ENCODE data around the gene CERS2. TPM values are rescaled to one million over a fixed set of nuclear protein-coding genes. Genes with fewer than 3 reads are reported as not detected.

Gene CERS2
- total and polyA plus RNA-seq, 2 of the 8 experiments (the other 6 are each of a cell fraction or from before 2014, with no cell fraction given) = 216 to 237 TPM

DNA sequence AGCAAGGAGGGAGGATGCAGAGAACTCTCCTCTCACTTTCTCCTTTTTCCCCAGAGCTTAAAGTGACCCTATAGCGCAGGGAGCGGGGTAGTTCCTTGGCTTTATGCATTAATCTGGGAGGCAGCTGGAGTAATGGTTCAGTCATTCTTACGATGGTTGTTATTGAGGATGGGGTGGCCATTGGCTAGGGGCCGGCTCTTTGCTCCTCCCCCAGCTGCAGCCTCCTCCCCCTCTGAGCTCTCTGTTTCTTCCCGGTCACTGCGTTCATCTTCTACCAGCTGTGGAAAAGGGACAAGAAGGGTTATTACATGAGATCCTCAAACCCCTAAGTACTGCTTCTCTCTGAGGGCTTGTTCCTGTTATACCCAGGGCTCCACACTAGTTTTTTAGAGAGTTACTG lies 8.6 kb downstream of the CERS2 start (continued):
- TF ChIP-seq, protein P1, sequence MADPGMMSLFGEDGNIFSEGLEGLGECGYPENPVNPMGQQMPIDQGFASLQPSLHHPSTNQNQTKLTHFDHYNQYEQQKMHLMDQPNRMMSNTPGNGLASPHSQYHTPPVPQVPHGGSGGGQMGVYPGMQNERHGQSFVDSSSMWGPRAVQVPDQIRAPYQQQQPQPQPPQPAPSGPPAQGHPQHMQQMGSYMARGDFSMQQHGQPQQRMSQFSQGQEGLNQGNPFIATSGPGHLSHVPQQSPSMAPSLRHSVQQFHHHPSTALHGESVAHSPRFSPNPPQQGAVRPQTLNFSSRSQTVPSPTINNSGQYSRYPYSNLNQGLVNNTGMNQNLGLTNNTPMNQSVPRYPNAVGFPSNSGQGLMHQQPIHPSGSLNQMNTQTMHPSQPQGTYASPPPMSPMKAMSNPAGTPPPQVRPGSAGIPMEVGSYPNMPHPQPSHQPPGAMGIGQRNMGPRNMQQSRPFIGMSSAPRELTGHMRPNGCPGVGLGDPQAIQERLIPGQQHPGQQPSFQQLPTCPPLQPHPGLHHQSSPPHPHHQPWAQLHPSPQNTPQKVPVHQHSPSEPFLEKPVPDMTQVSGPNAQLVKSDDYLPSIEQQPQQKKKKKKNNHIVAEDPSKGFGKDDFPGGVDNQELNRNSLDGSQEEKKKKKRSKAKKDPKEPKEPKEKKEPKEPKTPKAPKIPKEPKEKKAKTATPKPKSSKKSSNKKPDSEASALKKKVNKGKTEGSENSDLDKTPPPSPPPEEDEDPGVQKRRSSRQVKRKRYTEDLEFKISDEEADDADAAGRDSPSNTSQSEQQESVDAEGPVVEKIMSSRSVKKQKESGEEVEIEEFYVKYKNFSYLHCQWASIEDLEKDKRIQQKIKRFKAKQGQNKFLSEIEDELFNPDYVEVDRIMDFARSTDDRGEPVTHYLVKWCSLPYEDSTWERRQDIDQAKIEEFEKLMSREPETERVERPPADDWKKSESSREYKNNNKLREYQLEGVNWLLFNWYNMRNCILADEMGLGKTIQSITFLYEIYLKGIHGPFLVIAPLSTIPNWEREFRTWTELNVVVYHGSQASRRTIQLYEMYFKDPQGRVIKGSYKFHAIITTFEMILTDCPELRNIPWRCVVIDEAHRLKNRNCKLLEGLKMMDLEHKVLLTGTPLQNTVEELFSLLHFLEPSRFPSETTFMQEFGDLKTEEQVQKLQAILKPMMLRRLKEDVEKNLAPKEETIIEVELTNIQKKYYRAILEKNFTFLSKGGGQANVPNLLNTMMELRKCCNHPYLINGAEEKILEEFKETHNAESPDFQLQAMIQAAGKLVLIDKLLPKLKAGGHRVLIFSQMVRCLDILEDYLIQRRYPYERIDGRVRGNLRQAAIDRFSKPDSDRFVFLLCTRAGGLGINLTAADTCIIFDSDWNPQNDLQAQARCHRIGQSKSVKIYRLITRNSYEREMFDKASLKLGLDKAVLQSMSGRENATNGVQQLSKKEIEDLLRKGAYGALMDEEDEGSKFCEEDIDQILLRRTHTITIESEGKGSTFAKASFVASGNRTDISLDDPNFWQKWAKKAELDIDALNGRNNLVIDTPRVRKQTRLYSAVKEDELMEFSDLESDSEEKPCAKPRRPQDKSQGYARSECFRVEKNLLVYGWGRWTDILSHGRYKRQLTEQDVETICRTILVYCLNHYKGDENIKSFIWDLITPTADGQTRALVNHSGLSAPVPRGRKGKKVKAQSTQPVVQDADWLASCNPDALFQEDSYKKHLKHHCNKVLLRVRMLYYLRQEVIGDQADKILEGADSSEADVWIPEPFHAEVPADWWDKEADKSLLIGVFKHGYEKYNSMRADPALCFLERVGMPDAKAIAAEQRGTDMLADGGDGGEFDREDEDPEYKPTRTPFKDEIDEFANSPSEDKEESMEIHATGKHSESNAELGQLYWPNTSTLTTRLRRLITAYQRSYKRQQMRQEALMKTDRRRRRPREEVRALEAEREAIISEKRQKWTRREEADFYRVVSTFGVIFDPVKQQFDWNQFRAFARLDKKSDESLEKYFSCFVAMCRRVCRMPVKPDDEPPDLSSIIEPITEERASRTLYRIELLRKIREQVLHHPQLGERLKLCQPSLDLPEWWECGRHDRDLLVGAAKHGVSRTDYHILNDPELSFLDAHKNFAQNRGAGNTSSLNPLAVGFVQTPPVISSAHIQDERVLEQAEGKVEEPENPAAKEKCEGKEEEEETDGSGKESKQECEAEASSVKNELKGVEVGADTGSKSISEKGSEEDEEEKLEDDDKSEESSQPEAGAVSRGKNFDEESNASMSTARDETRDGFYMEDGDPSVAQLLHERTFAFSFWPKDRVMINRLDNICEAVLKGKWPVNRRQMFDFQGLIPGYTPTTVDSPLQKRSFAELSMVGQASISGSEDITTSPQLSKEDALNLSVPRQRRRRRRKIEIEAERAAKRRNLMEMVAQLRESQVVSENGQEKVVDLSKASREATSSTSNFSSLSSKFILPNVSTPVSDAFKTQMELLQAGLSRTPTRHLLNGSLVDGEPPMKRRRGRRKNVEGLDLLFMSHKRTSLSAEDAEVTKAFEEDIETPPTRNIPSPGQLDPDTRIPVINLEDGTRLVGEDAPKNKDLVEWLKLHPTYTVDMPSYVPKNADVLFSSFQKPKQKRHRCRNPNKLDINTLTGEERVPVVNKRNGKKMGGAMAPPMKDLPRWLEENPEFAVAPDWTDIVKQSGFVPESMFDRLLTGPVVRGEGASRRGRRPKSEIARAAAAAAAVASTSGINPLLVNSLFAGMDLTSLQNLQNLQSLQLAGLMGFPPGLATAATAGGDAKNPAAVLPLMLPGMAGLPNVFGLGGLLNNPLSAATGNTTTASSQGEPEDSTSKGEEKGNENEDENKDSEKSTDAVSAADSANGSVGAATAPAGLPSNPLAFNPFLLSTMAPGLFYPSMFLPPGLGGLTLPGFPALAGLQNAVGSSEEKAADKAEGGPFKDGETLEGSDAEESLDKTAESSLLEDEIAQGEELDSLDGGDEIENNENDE (IDR thresholded peaks at IDR 0.05; ENCODE audit: insufficient replicate concordance, low read length) = no peak
- TF ChIP-seq SAP30 (IDR thresholded peaks at IDR 0.05; ENCODE audit: insufficient read depth, insufficient replicate concordance, low read length) (no peak), TAF1 (IDR thresholded peaks at IDR 0.05; ENCODE audit: low read depth, low read length) (no peak)

All from H1 (cell line).